GM19467 (cell line): ENCODE data around the gene FAM20C.
"Not testable (repeated sequence)": the region's sequence is repeated elsewhere in the genome, so short reads cannot be mapped to it uniquely, and the experiment has no call there.

Experiments
- ATAC-seq: cut with Tn5 transposase; IDR thresholded peaks from one replicate; pipeline ENCODE4 v1.9.1; 2021; ENCODE audit warnings: mild to moderate bottlenecking, moderate library complexity; ENCODE audit not compliant: unreplicated experiment

The FAM20C gene

DNA sequence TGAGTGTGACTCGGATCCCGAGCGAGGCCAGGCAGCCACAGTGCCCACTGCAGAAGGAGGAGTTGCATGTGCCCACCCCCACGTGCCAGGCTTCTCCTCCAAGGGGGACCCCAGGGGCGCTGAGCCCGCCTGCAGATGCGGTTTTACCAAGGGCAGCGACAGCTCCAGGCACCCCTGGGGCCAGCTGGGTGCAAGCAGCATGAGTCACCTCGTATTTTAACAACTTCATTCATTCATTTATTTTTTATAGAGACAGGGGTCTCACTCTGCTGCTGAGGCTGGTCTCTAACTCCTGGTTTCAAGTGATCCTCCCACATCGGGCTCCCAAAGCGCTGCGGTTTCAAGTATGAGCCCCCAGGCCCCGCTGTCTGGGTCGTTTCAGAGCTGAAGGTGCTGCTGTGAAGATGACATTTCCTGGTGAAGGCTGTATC, 96.3 kb downstream of the FAM20C start:
- no peak for ATAC-seq

DNA sequence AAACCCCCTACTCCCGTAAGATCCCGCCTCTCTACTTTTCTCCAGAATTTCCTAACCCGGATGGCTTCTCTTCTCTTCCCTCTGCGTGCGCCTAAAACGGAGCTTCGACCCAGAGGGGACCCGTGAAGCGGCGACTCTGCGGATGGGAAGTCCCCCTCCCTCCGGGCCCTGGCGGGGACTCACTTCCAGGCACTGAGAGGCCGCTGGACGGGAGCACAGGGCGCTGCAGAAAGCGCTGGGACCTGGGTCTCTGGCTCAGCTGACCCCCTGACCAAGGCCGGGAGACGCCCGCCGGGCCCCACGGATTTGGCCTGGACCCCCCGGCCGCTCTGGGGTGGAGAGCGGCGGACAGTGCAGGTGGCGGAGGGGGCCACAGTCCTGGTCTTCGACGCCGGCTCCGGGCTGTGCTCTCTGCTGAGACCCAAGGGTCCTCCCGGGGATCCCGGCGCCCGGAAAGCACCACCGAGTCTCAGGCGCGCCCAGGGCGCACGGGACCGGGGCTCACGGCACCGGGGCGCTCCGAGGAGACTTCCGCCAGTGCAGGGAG, 96.9 kb downstream of the FAM20C start:
- ATAC-seq, result no peak

DNA sequence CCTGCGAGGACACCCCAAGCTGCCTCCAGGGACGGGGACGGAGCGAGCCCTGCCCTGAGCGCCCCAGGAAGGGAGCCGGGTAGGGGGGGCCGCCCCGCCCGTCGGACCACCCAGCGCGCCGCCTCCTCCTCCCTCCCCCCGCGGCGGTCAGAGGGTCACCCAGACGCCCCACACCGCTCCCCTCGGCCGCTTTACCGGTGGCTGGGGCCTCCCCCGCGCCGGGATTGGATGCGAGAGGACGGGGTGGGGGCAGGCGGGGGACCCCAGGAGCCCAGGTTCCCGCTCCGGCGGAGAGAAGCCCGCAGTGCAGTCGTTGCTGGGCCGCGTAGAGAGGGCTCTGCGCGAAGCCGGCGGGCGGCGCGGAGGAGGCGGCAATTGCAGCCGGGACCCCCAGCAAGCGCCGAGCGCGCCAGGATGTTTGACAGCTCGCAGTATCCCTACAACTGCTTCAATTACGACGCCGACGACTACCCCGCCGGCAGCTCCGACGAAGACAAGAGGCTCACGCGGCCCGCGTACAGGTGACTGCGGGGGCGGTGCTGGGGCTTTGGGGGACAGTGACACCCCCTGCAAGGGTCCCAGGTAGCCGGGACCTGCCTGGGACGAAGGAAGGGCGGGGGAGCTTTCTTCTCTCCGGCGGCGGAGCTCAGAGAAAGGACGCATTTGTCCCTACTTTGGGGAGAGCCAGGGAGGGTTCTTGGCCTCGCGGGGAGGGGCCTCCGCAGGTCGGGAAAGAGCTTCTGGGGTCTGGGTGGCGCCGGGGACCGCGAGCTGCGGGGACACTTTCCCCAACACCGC, 97.6 kb downstream of the FAM20C start, which contains the start of gene FOXL3:
FOXL3 (plus strand) TSS at position 415 of the 798 bp plus-strand sequence; CDS start at position 415, 0 bp downstream.
- ATAC-seq, result no peak

DNA sequence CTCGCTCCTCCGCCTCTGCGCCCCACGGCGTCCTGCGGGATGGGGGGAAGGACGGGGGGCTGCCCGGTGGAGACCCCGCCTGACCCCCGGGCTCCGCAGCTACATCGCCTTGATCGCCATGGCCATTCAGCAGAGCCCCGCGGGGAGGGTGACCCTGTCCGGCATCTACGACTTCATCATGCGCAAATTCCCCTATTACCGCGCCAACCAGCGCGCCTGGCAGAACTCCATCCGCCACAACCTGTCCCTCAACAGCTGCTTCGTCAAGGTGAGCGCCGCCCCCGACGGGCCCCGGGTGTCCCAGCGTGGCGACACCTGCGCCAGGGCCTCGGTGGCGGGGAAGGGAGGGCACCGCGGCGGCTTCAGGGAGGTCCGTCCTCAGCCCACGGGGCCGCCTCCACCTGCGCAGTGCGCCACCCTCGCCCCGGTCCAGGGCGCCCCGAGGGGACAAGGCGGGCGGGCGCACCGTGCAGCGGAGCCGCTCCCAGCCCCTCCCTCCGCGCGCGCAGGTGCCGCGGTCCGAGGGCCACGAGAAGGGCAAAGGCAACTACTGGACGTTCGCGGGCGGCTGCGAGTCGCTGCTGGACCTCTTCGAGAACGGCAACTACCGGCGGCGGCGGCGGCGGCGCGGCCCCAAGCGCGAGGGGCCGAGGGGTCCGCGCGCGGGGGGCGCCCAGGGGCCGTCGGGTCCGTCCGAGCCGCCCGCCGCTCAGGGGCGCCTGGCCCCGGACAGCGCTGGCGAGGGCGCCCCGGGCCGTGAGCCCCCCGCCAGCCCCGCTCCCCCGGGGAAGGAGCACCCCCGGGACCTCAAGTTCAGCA, 98.4 kb downstream of the FAM20C start:
- ATAC-seq, result no peak

DNA sequence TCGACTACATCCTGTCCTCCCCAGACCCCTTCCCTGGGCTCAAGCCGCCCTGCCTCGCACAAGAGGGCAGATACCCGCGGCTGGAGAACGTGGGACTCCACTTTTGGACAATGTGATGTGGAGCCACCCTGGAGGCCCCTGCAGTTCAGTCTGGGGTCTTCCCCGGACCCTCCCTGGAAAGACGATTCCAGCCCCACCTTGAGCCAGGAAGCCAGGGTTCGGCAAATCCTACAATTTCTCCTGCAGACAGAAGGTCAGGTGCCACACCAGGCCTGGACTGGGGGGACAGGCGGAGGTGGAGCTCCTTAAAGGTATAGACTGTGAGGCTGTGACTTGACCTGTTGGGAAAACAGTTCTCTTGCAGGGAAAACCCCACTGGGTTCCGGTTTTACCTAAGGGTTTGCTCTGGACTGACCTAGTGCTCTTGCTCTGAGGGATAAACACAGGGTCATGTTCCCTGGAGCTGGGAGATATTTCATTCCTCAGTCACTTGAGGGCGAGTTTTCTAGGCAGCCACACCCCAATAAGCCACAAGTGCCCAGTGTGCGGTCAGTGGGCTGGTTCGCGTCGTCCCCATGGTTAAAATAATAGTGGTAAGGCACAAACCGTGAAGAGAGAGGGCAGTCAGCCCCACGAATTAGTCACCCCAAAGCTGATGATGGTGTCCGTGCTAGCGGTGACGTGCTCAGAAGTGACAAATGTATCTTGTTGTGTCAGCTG, 99.2 kb downstream of the FAM20C start:
- no peak for ATAC-seq

DNA sequence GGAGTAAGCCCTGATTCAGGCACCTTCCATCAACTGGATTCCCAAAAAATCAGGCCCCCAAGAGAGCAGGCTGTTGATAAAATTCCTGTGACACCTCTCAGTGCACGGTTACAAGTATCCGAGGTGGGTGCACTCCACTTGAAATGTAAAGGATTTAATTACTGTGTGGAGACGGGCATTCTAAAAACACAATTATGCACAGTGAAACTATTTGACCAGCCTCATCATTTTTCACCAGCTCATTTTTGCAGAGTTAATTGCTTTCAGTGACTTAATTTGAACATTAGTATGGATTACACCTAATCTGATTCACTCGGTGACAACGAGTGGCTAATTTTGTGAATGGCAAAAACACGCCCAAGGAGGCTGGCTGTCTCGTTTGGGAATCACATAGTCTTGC, 99.9 kb downstream of the FAM20C start:
- no peak for ATAC-seq

DNA sequence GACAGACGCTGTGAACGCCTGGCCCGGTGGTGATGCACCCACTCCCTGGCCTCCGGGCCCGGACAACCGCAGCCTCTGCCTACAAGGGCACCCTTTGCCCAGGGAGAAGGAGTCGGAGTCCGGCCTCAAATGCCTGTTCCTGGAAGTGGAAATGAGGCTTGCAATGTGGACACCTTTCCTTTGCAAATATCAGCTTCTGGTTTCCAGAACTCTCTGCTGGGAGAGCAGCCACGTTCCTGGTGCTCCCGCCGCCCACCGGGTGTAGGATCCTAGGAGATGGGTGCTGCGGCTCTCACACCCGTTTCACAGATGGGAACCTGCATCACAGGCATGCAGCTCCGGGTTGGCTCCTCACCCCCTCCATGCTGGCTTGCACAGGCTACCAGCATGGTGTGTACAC, 100.5 kb downstream of the FAM20C start:
- no peak for ATAC-seq

DNA sequence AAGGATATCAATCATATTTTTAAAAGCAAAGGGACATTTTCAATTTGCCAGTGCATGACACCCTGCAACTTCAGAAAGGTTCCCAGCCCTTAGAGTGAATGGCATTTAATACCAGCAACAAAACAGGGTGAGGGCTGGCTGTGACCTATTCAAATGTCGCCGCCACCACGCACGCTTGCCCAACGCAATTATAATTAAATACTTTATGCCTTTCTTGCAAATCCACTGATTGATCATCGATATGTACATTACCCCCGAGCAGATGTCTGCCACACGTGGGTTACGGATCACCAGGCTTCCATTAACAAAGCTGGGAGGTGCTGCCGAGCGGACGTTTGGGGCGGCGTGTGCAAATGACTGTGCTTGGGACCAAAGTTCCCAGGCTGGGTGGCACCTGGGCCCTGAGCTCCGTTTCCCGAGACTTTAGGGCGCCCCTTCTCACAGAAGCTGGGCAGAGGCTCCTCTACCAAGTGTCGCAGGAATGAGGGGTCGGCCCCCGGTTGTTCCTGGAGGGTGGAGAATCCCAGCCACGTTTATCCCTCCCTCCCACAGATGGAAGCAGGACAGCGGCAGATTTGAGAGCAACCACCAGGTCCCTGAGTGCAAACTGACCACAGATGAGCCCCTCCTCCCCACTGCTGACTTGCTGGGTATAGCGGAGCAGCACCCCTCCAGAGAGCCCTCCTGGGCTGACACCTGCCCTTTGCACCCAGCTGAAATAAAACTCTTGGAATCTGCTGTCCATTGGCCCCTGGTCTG, 101.5 kb downstream of the FAM20C start:
- ATAC-seq, result no peak

DNA sequence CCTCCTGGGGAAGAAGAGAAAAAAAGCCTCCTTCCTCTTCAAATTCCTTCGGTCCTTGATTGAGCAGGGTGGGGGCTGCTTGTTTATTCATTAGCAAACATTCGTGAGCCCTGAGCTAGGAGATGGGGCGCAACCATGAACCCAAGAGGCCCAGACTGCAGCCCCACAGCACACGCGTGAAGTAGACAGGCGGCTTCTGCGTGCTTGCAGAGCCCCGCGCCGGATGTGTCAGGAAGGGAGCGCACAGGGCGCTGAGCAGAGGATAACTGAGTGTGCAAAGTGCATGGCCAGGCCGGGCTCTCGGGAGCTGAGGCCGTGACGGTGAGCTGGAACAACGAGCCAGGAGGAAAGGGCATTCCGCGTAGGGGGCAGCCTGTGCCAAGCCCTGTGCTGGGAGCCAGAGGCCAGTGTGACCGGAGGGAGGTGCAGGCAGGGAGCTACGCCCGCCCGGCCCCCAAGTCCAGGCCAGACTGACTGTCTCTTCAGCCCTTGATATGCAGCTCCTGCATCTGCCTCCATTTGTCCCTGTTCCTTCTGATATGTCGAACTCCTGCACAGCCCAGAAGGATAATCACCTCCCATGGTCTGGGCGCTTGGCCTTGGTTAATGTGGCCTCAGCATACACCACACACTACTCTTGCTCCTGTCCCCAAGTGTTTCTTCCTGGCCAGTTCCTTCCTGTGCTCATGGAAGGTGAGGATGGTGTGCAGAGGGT, 102.2 kb downstream of the FAM20C start:
- no peak for ATAC-seq

DNA sequence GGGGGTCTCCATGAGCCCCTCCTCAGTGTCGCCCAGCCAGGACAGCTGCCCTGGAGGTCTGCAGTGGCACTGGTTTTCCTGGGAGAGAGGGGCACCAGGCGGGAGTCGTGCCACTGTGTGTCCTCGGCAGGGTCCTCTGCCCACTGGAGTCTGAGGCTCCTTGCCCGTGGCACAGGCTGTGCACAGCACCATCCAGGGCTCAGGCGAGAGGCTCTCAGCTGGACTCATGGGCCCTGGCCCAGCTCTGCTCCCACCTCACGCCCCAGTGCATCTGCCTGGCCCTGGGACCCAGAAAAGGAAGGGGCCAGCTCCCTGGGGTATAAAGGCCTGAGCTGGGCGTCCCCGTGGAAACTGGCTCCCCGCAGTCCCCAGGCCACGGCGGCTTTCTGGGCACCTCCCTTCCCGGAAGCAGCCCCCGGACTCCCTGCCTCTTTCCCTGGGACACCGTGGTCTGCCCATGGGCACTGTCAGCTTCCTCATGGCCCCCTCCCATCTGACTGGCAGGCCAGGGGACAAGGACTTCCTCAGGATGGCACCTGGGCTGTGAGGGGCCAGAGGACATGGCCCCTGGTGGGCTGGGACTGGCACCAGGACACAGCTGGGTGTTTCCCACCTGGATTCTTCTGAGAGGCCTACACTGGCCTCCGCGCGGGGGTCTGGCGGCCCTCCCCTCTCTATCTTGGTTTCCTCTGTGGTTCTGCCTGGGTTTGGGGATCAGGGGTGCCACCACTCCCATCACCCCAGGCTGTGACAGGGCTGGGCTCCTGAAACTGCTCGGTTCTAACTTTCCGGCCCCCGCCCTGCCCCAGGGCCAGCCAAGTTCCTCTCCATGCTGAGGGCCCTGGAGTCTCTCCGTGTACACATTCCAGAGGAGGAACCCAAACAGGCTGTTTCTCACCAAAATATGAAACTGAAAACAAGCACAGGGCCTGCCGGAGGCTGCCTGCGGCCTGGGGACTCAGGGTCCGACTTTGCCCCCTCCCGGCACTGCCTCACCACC, 103.1 kb downstream of the FAM20C start:
- ATAC-seq, result no peak

DNA sequence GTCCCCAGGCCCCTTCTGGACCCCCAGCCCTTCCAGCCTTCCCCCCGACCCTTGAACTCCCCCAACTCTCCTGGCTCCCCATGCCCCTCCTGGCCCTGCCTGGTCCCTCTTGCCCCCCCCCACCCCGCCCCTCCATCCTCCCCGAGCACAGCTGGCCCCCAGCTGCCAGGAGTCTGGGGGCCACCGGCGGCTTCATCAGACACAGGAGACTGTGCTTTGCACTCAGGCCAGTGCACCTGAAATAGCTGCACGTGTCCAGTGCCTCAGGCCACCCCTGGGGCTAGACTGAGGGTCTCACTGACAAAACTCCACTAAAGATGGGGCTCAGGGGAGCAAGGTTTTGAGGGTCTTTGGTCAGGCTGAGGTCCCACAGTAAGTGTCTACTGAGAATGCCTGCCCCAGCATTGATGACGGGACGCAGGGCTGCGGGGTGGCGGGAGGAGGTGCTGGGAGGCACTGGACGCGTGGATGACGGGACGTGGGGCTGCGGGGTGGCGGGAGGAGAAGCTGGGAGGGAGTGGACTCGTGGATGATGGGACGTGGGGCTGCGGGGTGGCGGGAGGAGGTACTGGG, 104.1 kb downstream of the FAM20C start:
- ATAC-seq, result no peak

DNA sequence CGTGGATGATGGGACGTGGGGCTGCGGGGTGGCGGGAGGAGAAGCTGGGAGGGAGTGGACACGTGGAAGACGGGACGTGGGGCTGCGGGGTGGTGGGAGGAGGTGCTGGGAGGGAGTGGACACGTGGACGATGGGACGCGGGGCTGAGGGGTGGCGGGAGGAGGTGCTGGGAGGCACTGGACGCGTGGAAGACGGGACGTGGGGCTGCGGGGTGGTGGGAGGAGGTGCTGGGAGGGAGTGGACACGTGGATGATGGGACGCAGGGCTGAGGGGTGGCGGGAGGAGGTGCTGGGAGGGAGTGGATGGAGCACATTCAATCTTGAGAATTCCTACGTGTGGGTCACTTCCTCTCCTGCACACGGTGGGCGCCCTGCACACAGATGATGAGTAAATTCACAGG, 104.8 kb downstream of the FAM20C start:
- ATAC-seq, result not testable (repeated sequence)

DNA sequence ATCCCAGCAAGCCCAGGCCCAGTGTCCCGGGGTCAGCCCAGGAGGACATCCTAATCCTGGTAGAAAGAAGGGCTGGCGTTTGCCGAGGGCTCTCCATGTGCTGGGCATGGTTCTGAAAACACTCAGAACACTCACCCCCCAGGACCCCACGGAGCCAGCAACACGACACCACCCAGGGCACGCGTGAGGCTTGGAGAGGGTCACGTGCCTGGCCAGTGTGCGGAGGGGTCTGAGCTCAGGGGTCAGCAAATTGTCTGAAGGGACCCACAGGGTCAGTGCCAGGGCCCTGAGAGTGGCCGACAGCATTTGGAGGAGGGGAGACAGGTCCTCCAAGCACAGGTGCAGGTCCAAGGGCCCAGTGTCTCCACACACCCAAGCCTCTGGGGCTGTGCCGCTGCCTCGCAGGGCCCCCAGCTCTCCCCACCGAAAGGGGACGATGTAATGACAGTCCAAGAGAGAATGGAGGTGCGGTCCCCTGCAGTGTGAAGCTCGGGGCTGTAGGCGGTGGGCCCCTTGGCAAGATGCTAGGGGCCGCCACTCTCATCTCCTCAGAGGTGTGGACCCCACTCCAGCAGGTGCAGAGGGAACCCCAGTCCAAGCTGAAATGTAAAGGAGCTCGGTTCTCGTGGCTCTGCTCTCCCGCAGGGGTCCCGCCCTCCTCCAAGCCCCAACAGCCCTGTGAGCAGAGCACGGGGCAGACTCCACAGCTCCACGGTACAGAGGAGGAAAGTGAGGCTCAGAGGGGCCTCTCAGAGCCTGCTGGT, 105.4 kb downstream of the FAM20C start:
- ATAC-seq, result no peak

DNA sequence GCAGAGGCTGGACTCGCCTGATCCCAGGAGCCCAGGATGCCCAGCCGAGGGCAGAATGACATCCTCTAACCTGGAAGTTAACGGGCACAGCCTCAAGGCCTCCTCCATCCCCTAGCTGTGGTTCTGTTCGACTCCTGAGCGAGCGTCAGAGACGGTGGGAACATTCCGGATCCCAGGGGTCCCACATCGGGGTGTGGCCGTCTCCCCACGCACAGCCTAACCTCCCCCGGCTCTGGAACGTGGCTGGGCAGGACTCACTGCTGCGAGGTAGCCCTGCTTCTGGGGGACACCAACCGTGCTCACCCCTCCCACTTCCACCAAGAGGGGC, 106.0 kb downstream of the FAM20C start:
- no peak for ATAC-seq

DNA sequence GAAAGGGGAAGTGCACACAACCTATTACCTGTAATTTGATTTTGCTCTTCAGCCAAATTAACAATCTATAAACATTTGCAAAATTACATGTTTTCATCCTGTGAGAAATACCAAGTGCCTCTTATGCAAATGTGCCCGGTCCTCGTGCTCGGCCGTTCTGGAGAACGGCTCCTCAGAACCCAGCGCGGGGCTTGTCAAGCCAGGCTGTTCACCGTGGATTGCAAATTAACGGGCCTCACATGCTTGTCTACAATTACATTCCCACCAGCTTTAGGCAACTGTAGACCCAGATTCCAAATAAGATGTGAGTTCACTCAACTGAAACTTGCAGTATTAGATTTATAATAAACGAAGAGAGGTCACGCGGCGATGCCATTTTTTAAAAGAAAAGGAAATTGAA, 106.4 kb downstream of the FAM20C start:
- no peak for ATAC-seq

DNA sequence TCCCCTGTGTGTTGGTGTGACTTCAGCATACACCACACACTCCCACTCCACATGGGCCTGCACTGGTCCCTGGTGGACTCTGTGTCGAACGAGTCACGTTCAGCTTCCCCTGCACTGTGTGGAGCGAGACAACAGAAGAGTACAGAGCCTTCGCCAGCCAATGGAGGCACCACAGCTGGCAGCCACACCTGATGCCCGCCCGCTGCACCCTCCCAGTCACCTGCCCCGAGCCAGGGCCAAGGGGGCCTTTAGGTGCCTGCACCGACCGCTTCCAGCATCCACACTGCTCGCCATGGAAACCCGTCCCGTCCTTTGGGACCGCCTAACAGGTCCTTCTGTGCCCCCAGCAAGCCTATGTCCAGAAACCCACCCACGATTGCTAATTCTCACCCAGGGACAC, 106.8 kb downstream of the FAM20C start:
- no peak for ATAC-seq

DNA sequence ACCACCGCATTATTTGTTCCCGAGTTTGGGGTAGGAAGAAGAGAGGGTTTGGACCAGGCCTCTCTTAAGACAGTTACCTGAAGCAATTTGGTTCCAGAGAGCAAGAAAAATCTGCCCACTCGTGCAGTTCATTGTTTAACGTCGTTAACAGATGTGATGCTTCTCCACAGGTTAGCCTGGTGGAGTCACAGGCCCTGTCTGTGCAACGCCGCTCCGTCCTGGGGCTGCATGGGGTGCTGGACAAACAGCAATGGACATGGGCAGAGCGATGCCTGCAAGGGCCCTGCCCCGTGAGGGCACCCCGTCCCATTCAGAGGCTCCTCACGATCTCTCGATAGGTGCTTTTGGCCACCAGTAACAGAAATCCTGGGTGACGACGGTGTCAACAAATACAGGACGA, 107.3 kb downstream of the FAM20C start:
- no peak for ATAC-seq

DNA sequence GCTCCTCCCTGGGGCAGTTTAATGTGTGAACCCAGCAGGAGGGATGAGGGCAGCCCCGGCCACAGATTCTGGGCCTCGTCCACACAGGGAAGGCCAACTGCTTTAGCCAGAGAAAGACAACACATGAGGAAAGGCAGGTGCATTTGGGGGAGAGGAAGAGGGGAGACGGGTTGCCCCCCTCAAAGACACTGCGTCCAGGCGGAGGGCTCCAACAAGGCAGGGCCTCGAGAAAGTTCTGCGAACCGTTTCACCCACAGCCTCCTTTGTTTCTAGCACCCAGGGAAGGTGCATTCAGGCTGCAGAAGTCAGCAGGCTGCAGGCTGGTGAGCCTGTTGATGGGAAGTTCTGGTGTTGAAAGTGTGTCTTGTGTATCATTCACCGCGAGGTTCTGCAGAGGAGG, 107.7 kb downstream of the FAM20C start:
- ATAC-seq, result no peak
